ENCODE measurements around the gene GLRX5. TPM values are rescaled to one million over a fixed set of nuclear protein-coding genes. Genes with fewer than 3 reads are reported as not detected.

GLRX5 gene
- 34.2 TPM for total RNA-seq
- long read RNA-seq, partial matches to known transcripts: 0 of 2 reads
- long read RNA-seq, other reads (novel, unspliced or antisense): 2 of 2 reads

GRCh38 chr14:95534299-95535225, at the start of gene GLRX5:
Gene GLRX5 (plus strand): TSS chr14:95535050. CDS start chr14:95535090, 40 bp downstream.
- DNase-seq (ENCODE audit: low spot score): peak; percentile 99

DNA sequence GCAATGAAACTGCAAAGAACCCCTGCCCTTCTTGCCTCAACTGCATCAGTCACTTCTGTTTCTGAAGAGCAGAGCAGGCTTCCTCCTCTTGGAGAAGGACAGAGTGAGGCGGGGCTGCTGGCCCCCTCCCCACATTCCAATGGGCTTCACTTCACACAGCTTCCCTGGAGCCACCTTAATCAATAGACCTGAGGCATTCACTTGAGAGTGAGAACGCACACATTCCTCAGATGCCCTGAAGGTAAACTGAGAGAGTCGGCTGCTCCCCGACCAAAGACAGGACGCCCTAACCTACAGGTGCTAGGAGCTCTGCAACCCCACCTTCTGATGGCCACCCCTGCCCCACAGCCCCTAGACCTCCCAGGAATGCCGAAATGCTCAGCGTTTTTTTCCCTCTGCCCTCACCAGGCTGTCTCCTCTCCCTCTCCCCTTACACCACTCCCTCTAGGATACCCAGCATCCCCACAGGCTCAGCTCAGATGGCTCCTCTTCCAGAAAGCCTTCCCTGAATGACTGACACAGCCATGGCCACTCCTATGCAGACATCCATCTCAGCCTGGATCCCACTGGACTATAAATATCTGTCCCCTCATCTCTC, 49.5 kb upstream of the GLRX5 start:
- DNase-seq (ENCODE audit: low spot score): no peak

GRCh38 chr14:95486875-95487668, 47.8 kb upstream of the GLRX5 start:
- DNase-seq (ENCODE audit: low spot score): no peak

DNA sequence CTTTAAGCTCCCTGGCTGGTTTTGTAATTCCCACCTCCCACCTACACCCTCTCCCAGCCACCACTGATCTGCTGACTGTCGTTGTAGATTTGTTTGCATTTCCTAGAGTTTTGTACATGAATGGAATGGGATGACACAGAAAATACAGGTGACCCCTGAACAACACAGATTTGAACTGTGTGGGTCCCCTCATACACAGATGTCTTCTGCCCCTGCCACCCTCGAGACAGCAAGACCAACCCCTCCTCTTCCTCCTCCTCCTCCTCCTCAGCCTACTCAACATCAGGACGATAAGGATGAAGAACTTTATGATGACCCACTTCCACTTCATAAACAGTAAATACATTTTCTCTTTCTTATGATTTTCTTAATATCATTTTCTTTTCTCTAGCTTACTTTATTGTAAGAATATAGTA, 47.2 kb upstream of the GLRX5 start:
- DNase-seq (ENCODE audit: low spot score): no peak

GRCh38 chr14:95488376-95489213, 46.3 kb upstream of the GLRX5 start:
- DNase-seq (ENCODE audit: low spot score): no peak

DNA sequence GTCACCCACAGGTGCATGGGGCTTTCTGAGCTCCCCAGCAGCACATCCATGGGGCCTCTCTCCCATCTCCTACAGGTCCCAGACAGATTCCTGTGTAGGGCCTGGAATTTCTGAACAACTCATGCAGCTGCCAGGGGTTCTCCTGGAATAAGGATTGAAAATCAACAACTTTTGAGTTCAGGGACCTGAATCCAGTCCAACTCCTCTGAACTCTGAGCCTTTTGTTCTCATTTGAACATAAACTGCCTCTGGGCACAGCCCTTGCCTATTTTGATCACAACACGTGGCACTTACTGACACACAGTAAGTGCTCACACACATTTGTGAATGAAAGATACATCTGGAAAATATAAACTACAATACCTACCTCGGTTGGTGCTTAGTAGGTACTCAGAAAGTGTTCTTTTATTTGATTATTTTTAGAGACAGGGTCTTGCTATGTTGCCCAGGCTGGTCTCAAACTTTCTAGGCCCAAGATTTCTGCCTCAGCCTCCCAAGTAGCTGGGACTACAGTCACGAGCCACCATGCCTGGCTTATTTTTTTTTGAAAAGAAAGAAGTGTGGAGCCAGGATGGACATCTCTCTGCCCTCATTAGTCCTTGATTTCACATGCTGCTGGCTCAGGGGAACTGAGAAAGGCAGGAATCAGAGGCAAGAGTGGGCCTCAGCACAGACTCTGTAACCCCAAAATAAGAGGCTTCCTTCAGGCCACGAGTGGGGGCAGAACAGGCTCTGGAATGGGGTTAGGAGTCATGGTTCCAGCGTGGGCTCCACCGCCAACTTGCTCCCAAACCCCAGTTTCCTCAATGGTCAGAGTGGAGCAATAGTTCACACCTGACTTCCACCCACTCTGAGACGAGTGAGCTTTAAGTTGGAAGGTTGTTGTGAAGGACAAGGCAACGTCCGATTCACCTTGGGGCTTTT, 45.4 kb upstream of the GLRX5 start:
- no peak for DNase-seq (ENCODE audit: low spot score)

DNA sequence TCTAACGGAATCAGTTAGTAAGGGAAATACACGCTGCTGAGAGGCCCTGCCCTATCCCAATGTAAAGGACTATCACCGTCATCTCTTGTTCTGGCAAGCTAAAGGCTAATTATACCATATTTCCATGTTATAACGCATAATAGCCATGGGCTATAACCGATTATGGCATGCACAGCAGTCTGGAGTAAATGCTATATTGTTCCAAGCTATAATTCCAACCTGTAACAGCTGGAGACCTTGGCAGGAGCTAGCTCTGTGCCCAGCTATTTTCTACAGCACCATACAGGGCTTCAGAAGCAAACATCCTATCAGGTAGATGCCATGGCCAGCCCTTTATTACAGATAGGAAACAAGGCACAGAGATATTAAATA, 44.7 kb upstream of the GLRX5 start:
- DNase-seq (ENCODE audit: low spot score): no peak

DNA sequence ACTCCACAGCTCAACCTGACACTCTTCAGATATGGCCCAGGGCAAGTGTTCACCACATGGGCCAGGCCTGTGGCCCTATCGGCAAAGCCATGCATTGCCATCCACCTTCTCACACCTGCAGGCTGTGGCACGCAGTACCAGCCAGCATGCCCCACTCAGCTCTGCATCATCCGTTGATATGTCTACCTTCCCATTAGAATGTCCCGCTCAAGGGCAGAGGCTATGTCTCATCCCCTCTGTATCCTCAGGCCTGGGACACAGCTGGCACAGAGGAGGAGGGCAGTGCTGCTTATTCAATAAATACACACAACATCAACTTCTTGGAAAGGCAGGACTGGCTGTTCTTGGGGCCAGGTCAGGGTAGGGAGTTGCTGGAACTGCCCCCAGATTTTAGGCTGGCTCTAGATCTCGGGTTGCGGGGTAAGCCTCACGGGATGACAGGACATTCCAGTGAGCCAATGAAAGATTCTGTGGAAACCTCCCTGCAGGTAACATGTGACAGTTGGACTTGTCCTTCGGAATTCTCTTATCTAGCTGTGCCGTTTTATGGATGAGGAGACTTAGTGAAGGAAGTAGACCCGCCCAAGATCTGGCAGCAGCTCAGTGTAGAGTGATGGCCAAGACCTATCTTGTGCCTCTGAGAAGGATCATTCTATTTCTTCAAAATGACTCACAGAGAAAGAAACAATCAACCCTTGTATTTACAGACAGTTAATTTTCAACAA, 44.0 kb upstream of the GLRX5 start:
- DNase-seq (ENCODE audit: low spot score): no peak

DNA sequence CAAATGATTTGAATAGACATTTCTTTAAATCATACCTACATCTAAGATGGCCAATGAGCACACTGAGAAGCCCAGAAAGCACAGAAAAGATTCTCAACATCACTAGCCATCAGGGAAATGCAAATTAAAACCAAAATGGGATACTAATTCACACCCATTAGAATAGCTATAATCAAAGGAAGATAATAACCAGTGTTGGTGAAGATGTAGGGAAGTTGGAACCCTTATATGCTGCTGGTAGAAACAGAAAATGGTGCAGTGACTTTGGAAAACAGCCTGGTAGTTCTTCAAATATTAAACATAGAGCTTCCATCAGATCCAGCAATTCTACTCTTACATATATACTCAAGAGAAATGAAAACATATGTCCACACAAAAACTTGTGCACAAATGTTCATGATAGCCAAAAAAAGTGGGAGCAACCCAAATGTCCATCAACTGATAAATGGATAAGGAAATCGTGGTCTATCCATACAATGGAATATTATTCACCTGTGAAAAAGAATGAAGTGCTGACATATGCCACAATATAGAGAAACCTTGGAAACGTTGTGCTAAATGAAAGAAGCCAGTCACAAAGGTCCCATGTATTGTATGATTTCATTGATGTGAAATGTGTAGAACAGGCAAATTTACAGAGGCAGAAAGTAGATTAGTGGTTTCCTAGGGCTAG, 42.8 kb upstream of the GLRX5 start:
- no peak for DNase-seq (ENCODE audit: low spot score)

DNA sequence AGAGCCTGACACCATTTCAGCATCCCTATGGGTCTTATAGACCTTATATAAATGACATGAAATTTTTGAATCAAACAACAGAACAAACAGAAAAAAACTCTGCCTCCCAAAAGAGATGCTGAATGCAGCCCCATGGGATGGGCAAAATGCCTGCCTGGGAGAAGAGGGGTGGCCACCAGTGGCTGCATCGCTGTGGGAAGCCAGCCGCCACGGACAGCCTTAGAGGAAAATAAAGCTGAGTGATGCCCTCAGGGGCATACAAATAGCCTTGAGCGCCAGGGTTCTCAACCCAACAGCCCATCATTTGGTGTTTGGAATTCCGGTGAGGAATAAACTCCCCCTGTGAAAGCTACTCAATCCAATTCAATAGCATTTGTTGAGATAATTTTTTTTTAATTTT, 41.3 kb upstream of the GLRX5 start:
- DNase-seq (ENCODE audit: low spot score): no peak

DNA sequence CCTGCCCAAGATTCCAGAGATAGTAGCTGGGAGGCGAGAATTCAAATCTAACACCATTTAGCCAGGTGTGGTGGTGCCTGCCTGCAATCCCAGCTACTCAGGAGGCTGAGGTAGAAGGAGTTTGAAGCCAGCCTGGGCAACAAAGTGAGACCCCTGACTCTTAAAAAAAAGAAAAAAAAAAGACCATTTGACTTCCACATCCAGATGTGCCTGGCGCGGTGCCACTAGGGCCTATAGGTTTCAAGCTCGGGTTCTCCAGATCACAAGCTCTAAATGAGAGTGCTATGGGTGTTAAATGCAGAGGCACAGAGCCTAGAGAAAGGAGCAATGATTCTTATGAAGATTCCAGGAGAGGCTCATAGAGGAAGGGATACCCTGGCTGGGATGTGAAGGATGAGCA, 40.9 kb upstream of the GLRX5 start:
- no peak for DNase-seq (ENCODE audit: low spot score)

DNA sequence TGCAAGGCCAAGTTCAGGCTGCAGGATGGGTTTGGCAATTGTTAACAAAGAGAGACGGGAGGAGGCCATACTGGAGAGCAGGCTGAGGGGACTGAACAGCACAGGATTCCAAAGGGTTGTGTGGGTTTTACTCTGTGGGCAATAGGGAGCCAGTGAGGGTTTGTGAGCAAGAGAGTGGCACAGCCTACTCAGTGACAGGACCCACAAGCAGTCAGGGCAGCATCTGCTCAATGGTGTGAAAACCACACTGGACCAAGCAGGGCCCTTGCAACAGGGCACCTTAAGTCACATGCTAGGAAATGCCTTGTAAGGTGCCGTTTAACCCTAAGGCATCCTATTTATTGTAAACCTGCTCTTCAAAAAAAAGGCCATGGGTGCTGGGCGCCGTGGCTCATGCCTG, 40.4 kb upstream of the GLRX5 start:
- DNase-seq (ENCODE audit: low spot score): no peak

- no peak for DNase-seq (ENCODE audit: low spot score)
These were observed 39.8 kb upstream of the GLRX5 start for GRCh38 chr14:95495076-95495475.

DNA sequence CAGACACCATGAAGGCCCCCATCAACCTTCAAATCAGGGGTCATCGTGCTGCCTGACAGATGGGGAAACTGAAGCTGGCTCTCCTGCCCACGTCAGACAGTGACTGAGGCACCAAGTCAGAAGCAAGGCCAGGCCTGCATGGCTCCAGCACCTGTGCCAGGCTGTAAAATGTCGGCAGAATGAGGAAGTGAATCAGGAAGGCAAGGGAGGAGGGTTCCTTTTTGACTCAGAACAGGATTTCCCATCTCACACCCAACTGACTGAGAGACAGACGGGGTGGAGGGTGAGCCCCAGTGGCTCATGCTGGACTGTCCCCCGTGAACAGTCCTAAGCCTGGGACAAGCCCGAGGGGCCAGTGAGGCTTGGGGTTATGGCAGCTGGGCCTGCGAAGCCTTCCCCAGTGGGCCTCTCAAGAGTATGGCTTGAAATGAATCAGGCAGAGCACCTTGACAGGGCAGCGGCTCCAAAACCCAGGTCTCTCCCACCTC, 39.3 kb upstream of the GLRX5 start:
- DNase-seq (ENCODE audit: low spot score): no peak

- DNase-seq (ENCODE audit: low spot score): no peak
These were observed 38.7 kb upstream of the GLRX5 start for GRCh38 chr14:95496111-95496681.

- no peak for DNase-seq (ENCODE audit: low spot score)
These were observed 38.1 kb upstream of the GLRX5 start for GRCh38 chr14:95496690-95497259.

- no peak for DNase-seq (ENCODE audit: low spot score)
These were observed 37.3 kb upstream of the GLRX5 start for GRCh38 chr14:95497561-95498011.

Data from mesenteric fat pad (tissue), 1 donor.